SW480 (cell line): Measurements from ENCODE around the gene RWDD1.
"Not testable (repeated sequence)": the region's sequence is repeated elsewhere in the genome, so short reads cannot be mapped to it uniquely, and the experiment has no call there.

Experiments used
- DNase-seq: peaks from one replicate; pipeline ENCODE4 v3.0.0-alpha.2; 2016; ENCODE audit warnings: low spot score

The RWDD1 gene

GRCh38 chr6:116561377-116562018, 9.8 kb upstream of the RWDD1 start:
- peak; percentile 44 for DNase-seq

DNA sequence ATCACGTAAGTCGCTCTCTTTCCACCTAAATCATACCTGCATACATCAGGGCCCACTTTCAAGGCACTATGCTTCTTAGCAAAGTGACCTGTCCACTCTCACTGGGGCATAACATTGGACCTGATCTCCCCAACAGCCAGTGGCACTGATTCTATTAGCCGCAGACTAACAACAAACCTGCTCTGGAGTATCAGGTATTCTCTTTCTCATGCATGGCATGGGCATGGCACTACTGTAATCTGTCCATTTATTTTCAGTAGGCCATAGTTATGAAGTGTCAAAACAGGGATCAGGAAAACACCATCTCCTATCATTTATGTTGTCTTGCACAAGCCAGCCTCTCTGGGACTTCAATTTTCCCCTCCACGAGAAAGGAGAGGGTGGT, 9.3 kb upstream of the RWDD1 start:
- DNase-seq, result no peak

- no peak for DNase-seq
Observed at GRCh38 chr6:116562614-116563013, 8.7 kb upstream of the RWDD1 start.

DNA sequence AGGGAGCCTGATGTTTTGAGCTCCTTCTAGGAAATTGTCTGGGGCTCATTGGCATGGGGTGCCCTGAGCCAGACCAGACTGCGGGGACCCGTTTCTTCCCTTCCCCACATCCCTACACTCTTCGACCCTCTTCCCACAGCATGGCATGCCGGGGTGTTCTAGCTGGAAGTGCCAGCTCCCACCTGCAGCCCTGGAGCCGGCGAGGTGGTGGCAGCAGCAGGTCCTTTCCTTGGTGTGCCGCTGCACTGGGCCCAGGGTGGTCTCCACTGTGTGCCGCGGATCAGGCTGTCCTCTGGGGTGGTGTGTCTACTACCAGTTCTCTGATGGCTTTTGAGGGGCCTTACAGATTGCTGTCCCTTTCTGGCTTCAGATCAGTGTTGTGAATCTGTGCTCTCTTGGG, 7.5 kb upstream of the RWDD1 start:
- DNase-seq, result no peak

DNA sequence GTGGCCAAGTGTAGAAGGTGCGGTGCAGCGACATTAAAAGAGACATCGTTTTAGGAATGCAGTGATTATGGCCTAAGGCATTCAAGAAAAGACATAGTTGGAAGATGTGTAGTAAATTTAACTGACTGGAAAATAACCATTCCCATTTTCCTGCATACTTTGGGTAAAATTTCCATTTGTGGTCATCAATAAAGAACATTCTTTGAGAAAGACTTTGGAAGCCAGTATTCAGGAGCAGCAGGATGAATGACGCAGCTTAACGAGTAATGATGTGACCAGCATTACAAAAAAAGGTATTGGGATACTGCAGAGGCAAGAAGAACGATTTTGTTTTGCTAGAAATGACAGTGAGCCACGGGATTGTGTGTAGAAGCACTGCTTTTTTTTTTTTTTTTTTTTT, 7.0 kb upstream of the RWDD1 start:
- DNase-seq, result no peak

- DNase-seq, result no peak
Observed at GRCh38 chr6:116564921-116565872, 6.1 kb upstream of the RWDD1 start.

GRCh38 chr6:116568111-116568510, 3.2 kb upstream of the RWDD1 start:
- no peak for DNase-seq

DNA sequence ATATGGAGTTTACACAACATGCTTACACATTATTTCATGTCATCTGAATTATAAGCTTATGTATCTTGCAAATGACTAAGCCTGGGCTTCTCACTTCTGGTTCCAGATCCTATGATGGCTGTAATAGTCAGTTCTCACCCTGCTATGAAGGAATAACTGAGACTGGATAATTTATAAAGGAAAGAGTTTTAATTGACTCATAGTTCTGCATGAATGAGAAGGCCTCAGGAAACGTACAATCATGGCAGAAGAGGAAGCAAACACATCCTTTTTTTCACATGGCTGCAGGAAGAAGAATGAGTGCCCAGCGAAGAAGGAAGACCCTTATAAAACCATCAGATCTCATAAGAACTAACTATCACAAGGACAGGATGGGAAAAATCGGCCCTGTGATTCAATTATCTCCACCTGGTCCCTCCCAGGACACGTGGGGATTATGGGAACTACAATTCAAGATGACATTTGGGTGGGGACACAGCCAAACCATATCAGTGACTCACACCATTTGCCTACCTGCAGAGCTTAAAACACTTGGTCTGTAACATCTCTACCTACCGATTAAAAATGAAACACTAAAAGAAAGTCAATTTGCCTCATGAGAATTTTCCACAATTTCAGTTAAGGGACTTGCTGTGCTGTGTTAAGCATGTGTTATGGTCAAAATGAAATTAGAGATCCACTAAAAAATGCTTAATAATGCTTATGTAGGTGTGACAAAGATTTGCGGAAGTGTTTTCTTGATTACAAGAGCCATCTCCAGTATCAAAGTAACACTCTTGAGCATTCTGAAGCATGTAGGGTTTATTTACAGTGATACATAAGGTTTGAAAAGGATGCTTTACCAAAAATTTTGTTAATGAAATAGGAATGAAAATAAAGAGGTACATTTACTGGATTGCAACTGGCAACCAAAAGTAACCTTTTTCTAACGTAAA, 2.2 kb upstream of the RWDD1 start:
- DNase-seq, result peak; percentile 5

DNA sequence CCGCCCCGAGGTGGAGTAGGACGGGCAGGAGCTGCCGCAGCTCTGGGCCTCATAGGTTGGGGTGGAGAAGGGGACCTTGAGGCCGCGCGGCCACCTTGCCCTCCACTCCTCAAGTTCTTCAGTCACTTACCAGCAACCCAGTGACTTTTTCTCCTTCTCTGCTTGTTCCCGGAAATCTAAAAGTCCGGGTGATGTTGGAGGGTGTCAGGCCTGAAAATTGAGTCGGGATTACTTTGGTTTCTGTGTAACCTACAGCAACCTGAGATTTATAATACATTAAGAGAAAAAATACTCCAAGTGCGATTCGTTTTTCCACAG, 338 bp downstream of the RWDD1 start:
- no peak for DNase-seq

GRCh38 chr6:116572162-116572561, 858 bp downstream of the RWDD1 start:
- DNase-seq, result peak; percentile 35

GRCh38 chr6:116575227-116575626, 3.9 kb downstream of the RWDD1 start:
- DNase-seq, result no peak

DNA sequence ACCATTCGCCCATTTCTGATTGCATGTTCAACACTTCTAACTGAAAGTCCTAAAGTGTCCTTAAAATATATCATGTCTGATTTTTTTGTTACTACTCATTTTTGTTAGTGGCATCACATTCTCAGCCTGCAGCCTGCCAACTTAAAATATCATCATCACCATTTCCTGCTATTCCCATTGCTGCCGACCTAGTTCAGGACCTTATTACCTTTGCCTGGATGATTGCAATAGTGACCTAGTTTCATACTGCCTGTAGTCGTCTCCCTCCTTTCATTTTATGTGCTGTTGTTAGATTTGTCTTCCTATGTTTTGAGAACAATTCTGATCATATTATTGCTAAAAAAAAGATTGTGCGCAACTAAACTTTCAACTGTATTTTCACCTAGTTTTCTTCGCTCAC, 6.2 kb downstream of the RWDD1 start:
- DNase-seq, result no peak

DNA sequence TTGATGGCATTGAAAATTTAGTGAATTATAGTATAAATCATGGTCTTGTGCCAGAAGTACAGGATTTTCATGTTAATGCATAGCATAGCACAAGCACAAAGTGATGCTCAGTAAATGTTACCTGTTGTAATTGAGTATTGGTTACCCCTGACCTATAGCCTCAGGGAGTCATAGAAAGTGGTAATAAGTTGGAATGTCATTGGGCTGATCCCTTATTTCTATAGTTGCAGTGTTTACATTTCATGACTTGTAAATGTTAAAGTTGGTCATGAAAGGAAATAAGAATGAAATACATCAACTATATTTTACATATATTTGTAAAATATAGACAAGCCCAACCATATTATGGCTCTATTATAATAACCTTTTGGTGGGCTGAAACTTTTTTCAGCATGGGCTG, 7.0 kb downstream of the RWDD1 start:
- no peak for DNase-seq

GRCh38 chr6:116579143-116579542, 7.8 kb downstream of the RWDD1 start:
- DNase-seq, result no peak

GRCh38 chr6:116580198-116580597, 8.9 kb downstream of the RWDD1 start:
- DNase-seq, result no peak

DNA sequence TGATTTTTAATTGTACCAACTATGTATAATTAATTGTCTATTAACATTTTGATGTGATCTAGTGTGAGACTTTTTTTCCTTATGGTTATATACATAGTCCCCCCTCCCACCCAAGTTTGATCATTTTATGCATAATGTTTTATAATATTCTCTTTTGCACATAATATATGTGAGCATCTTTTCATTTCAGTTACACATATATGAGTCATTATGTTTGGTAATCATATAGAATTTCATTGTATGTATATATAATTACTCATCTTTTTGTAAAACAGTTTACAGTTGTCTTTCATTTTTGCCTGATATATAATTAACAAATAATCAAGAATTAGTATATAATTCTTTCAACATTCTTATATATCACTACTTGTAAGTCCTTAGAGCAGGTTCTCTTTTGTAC, 15.0 kb downstream of the RWDD1 start:
- DNase-seq, result no peak

DNA sequence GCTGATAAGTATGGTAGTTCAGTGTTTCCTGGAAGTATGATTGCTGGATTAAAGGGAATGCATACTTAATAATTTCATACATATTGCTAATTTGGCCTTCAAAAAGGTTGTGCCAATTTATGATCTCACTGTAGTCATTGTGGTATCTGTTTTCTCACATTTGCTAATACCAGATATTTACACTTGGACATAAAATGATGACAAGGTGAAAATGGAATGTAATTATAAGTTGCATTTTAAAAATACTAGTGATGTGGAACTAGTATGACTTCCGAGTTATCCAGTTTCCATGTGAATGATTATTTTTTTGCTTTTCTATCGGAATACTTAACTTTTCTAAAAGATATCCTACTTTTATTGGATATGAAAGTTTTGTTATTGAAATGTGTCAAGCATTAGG, 15.4 kb downstream of the RWDD1 start:
- DNase-seq, result no peak

- no peak for DNase-seq
Observed at GRCh38 chr6:116595247-116595646, 23.9 kb downstream of the RWDD1 start.

- no peak for DNase-seq
Observed at GRCh38 chr6:116596815-116597214, 25.5 kb downstream of the RWDD1 start.

DNA sequence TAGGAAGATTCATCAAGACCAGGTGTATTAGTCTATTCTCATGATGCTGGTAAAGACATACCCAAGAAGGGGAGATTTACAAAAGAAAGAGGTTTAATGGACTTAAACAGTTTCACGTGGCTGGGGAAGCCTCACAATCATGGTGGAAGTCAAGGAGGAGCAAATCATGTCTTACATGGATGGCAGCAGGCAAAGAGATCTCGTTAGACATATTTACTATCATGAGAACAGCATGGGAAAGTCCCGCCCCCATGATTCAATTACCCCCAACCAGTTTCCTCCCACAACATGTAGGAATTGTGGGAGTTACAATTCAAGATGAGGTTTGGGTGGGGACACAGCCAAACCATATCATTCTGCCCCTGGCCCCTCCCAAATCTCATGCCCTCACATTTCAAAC, 32.6 kb downstream of the RWDD1 start:
- DNase-seq, result not testable (repeated sequence)

GRCh38 chr6:116604868-116605267, 33.6 kb downstream of the RWDD1 start:
- not testable (repeated sequence) for DNase-seq

DNA sequence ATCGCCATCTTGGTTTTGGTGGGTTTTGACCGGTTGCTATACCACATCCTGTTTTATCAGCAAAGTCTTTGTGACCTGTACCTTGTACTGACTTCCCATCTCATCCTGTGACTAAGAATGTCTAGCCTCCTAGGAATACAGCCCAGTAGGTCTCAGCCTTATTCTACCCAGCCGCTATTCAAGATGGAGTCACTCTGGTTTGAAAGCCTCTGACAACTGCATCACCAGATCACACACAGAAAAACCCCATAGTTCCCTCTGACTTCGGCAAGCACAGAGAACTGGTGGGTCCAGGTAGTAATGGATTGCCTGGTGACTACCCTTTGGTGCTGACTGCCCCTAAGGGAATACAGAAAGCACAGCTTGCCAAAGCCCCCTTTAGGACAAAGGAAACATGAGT, 34.6 kb downstream of the RWDD1 start:
- no peak for DNase-seq

DNA sequence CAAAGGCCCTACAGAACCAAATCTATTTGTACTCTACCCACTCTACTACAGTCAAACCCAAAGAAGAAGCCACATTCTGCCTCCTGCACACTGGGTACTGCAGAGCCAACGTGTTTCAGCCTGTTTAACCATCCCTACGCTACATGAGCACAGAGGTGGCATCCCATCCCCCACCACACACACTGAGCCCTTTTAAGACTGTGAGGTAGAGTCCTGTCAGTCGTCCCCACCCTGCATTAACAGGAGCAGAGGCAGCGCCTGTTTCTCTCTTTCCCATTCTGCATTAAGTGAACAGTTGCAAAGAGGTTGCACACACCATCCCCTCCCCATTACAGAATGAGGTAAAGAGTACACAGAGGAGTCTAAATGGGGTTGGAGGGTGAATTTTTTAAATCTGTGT, 39.8 kb downstream of the RWDD1 start:
- DNase-seq, result no peak
